ENCODE measurements around the gene CENPF.

CENPF gene

DNA sequence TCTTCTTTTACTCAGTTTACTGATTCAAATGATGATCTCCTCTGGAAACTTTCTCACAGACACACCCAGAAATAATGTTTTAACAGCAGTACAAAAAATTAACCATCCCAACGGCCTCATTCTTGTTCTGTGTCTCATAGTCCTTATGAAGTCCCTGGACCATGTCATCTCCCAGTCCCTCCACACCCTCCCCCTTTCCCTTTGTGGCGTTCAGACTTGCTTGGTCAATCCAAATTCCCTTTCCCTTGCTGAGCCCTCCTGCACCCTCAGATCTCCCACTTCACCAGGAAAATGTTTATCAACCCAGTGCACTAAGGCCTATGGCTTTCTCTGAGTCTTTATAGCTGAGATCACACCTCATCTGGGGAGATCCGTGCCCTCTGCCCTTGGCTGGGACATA is 85.9 kb downstream of the CENPF start:
- ChIA-PET CTCF (no interaction called here), POLR2A (no interaction called here)
- no peak for DNase-seq (ENCODE audit: extremely low spot score)
- TF ChIP-seq TARDBP (IDR thresholded peaks at IDR 0.05) = no peak
- TF ChIP-seq BHLHE40 (IDR thresholded peaks at IDR 0.05; ENCODE audit: borderline replicate concordance) = no peak
- TF ChIP-seq ARNT (IDR thresholded peaks at IDR 0.05) = no peak
- no peak for TF ChIP-seq FOXA1 (IDR thresholded peaks at IDR 0.05)
- TF ChIP-seq SP1 (IDR thresholded peaks at IDR 0.05) = no peak
- TF ChIP-seq NFRKB (IDR thresholded peaks at IDR 0.05) = no peak
- TF ChIP-seq FOXM1 (IDR thresholded peaks at IDR 0.05; ENCODE audit: borderline replicate concordance) = no peak
- TF ChIP-seq FOXK2 (IDR thresholded peaks at IDR 0.05) = no peak
- TF ChIP-seq ZNF384 (IDR thresholded peaks at IDR 0.05) = no peak

DNA sequence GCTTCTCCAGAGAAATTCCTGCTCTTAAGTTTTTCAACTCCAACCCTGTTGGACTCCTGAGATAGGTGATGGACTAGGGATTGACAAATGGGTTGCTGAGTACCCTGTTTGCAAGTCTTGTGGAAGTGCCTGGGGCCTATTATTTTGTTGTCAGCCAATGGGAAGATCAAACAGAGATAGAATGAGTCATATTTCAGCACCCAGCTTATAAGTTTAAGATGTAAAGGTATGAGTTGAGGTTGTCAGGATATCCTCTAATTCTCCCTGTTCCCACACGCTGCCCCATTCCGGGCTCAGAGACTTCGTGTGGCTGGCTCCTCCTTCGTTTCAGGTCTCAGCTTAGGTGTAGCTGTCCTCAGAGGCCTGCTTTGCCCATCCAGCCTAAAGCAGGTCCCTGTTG is 91.8 kb downstream of the CENPF start:
- ChIA-PET CTCF (no interaction called here), POLR2A (no interaction called here)
- TF ChIP-seq ARNT (IDR thresholded peaks at IDR 0.05) (no peak), LEF1 (IDR thresholded peaks at IDR 0.05; ENCODE audit: borderline replicate concordance) (no peak), FOXK2 (IDR thresholded peaks at IDR 0.05) (no peak), ZNF384 (IDR thresholded peaks at IDR 0.05) (no peak), TARDBP (IDR thresholded peaks at IDR 0.05) (no peak), SP1 (IDR thresholded peaks at IDR 0.05) (no peak), CTBP1 (IDR thresholded peaks at IDR 0.05; ENCODE audit: borderline replicate concordance) (no peak), L3MBTL2 (conservative IDR thresholded peaks at IDR 0.05) (no peak)
- TF ChIP-seq, protein P1, sequence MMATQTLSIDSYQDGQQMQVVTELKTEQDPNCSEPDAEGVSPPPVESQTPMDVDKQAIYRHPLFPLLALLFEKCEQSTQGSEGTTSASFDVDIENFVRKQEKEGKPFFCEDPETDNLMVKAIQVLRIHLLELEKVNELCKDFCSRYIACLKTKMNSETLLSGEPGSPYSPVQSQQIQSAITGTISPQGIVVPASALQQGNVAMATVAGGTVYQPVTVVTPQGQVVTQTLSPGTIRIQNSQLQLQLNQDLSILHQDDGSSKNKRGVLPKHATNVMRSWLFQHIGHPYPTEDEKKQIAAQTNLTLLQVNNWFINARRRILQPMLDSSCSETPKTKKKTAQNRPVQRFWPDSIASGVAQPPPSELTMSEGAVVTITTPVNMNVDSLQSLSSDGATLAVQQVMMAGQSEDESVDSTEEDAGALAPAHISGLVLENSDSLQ (IDR thresholded peaks at IDR 0.05) = no peak
- DNase-seq (ENCODE audit: extremely low spot score) = no peak

DNA sequence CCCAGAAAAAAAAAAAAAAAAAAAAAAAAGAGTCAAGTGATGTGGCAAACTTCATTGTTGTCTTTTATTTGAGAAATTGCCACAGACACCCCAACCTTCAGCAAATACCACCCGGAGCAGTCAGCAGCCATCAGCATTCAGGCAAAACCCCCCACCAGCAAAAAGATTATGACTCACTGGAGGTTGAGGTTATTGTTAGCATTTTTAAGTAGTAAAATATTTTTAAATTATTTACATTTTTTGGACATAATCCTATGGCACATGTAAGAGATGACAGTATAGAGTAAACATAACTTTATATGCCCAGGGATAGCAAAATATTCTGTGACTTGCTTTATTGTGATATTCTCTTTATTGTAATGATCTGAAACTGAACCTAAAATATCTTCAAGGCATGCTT is 95.6 kb downstream of the CENPF start:
- no peak for DNase-seq (ENCODE audit: extremely low spot score)
- ChIA-PET CTCF (no interaction called here), POLR2A (no interaction called here)
- TF ChIP-seq LEF1 (IDR thresholded peaks at IDR 0.05; ENCODE audit: borderline replicate concordance) = no peak
- no peak for TF ChIP-seq NFRKB (IDR thresholded peaks at IDR 0.05)
- TF ChIP-seq FOXA1 (IDR thresholded peaks at IDR 0.05) = no peak
- TF ChIP-seq FOXK2 (IDR thresholded peaks at IDR 0.05) = no peak
- TF ChIP-seq BHLHE40 (IDR thresholded peaks at IDR 0.05; ENCODE audit: borderline replicate concordance) = no peak
- TF ChIP-seq HDGF (IDR thresholded peaks at IDR 0.05; ENCODE audit: borderline replicate concordance) = no peak
- no peak for TF ChIP-seq ARNT (IDR thresholded peaks at IDR 0.05)
- TF ChIP-seq CTBP1 (IDR thresholded peaks at IDR 0.05; ENCODE audit: borderline replicate concordance) = no peak
- no peak for TF ChIP-seq FOXM1 (IDR thresholded peaks at IDR 0.05; ENCODE audit: borderline replicate concordance)
- TF ChIP-seq SP1 (IDR thresholded peaks at IDR 0.05) = no peak
- TF ChIP-seq TARDBP (IDR thresholded peaks at IDR 0.05) = no peak
- TF ChIP-seq SUZ12 (IDR thresholded peaks at IDR 0.05) = no peak
- no peak for TF ChIP-seq ELF4 (IDR thresholded peaks at IDR 0.05)
- TF ChIP-seq, protein P1 (IDR thresholded peaks at IDR 0.05) = no peak
- no peak for TF ChIP-seq ZNF384 (IDR thresholded peaks at IDR 0.05)
- TF ChIP-seq L3MBTL2 (conservative IDR thresholded peaks at IDR 0.05) = no peak

DNA sequence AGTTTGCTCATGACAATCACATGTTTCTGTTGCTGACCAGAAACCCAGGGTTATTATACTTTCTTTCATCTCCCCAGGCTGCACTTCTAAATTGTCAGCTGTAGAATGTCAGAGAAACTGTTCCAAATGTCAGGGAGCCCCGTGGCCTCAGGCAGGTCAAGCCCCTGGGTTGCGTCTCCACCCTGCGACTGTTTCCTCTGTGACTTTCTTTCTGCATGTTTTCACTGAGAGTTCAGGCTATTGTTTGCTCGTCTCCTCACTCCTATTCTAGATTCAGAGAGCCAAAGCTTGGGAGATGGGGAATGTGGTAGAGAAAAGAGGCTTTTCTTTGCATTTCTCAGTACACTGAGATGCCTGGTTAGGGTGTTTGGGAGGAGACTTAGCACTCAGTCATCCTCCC is 97.4 kb downstream of the CENPF start:
- TF ChIP-seq BHLHE40 (IDR thresholded peaks at IDR 0.05; ENCODE audit: borderline replicate concordance) (no peak), FOXK2 (IDR thresholded peaks at IDR 0.05) (no peak), SP1 (IDR thresholded peaks at IDR 0.05) (no peak), SUZ12 (IDR thresholded peaks at IDR 0.05) (no peak), HDGF (IDR thresholded peaks at IDR 0.05; ENCODE audit: borderline replicate concordance) (no peak), ZNF384 (IDR thresholded peaks at IDR 0.05) (no peak), L3MBTL2 (conservative IDR thresholded peaks at IDR 0.05) (no peak), TARDBP (IDR thresholded peaks at IDR 0.05) (no peak)
- TF ChIP-seq, protein P1 (IDR thresholded peaks at IDR 0.05) = no peak
- CTCF ChIA-PET = no interaction called here
- POLR2A ChIA-PET = no interaction called here
- DNase-seq (ENCODE audit: extremely low spot score) = no peak

DNA sequence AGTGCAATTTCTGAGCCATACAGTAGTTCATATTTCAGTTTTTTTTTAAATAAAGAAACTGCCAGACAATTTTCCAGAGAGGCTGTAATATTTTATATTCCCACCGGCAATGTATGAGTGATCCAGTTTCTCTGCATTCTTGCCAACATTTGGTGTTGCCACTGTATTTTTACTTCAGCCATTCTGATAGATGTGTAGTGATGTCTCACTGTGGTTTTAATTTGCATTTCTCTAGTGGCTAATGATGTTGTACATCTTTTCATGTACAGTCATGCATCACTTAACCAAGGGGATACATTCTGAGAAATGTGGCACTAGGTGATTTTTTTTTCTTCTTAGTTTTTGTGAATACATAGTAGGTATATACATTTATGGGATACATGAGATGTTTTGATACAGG is 99.6 kb downstream of the CENPF start:
- TF ChIP-seq ELF4 (IDR thresholded peaks at IDR 0.05) (no peak), FOXA1 (IDR thresholded peaks at IDR 0.05) (no peak), FOXK2 (IDR thresholded peaks at IDR 0.05) (no peak), BHLHE40 (IDR thresholded peaks at IDR 0.05; ENCODE audit: borderline replicate concordance) (no peak), NFRKB (IDR thresholded peaks at IDR 0.05) (no peak), TARDBP (IDR thresholded peaks at IDR 0.05) (no peak), ZNF384 (IDR thresholded peaks at IDR 0.05) (no peak), SUZ12 (IDR thresholded peaks at IDR 0.05) (no peak), LEF1 (IDR thresholded peaks at IDR 0.05; ENCODE audit: borderline replicate concordance) (no peak), FOXM1 (IDR thresholded peaks at IDR 0.05; ENCODE audit: borderline replicate concordance) (no peak), HDGF (IDR thresholded peaks at IDR 0.05; ENCODE audit: borderline replicate concordance) (no peak), SP1 (IDR thresholded peaks at IDR 0.05) (no peak), L3MBTL2 (conservative IDR thresholded peaks at IDR 0.05) (no peak), ARNT (IDR thresholded peaks at IDR 0.05) (no peak)
- TF ChIP-seq, protein P1 (IDR thresholded peaks at IDR 0.05) = no peak
- no peak for DNase-seq (ENCODE audit: extremely low spot score)
- ChIA-PET POLR2A (no interaction called here), CTCF (no interaction called here)
